Fibroblast of skin of left quadriceps (primary cell): ENCODE data around the gene SLC25A24.
A peak's percentile ranks its signal among the peaks of the same experiment; 100 is the strongest.
"Not testable (repeated sequence)": the region's sequence is repeated elsewhere in the genome, so short reads cannot be mapped to it uniquely, and the experiment has no call there.

Experiments used
- DNase-seq, 2 experiments: peaks; one replicate each; pipeline ENCODE4 v3.0.0-alpha.2; 2013; ENCODE audit warnings: low read depth in 2 of 2

The SLC25A24 gene

DNA sequence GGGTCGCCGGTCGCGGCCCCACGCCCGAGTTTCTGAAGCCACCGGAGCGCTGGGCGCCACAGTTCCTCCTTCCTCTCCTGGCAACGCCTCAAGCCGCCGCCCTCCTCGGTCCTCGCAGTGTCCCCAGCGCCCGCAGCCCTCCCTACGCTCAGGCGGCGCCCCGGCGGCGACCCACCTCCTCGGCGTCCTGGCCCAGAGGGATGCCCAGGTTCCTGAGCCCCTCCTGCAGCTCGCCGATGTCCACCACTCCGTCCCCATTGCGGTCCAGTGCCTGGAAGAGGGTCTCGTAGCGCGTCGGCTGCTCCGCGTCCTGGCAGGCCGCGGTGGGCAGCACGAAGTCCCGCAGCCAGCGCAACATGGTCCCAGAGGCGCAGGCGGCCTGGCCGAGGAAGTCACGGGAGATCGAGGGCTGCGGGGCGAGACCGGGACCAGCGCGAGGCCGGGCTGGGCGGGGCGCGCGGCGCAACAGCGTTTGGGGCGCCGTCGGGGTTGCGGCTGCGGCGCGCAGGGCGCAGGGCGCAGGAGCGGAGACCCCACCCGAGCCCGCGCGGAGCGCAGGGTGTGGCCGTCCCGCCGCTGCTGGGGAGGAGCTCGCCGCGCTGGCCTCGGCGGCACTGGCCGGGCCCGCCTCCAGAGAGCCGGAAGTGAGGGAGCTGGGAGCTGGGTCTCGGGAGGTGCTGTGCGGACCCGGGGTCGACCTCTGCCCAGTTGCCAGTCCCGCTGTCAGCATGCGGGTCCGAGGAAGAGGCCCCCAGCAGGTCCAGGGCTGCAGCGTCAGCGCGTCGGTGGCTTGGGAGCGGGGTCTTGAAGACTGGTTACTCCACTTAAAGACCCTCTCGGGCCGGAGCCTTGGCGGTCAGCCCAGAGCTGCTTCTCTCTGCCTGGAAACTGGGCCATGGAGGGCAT is at the start of gene SLC25A24:
Gene SLC25A24 (minus strand): TSS at position 563 of the 906 bp plus-strand sequence. CDS start 205 bp downstream, at position 358.
- peak; percentile 46 to 57 for DNase-seq

DNA sequence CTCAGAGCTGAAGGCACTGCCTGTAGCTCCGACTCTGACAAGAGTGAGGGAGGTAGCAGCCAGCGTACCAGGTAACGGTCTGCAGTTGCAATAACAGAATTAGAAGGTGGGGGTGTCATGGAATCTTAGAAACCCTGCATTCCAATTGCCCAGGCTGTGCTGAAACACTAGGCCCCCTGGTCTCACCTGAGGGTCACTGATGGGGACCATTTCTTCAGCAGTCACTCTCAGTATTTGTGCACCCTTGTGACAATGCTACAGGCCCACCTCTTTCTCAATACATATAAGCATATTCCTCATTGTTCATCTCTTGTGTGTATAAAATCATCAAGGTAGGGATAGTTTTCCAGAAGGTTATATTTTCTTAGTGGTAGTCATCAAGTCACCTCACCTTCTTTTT is 43.8 kb upstream of the SLC25A24 start, which contains the start of gene NBPF4:
Gene NBPF4 (minus strand): TSS at position 101 of the 400 bp plus-strand sequence. CDS start 315 bp downstream, outside the sequence.
- not testable (repeated sequence) for DNase-seq

DNA sequence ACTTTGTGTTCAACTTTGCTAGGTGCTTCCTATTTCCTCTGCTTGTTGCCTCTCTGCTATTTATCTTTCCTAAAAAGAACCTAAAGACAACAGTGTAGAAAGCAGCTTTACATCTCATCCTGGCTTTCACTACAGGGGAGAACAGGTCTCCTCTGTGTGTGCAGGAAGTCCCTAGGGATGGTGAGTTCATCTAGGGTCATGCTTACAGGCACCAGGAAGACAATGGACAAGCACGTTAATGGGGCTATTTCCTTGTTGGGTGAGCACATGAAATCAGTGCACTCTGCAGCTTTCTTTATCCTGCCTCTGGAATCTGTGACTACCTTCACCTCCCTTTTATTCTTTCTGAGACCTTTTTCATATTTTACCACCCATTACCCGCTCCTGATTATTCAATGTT is 39.3 kb upstream of the SLC25A24 start:
- DNase-seq: not testable (repeated sequence)

DNA sequence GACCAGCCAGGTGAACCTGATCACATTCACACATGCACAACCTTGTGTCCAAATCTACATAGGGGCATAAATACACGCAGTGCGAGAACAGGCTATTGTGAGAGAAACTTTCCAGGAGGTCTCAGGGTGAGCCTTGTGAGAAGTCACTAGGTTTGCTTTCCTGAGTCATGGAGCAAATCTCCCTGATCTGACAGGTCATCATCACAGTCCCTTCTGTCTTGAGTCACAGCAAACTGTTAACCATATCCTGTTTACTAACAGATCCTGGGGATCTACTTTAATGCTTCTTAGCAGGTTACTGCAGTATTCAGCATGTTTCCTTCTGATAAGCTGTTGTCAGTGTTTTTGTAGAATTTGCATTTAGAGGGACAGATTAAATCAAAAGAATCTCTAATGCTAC is 35.2 kb upstream of the SLC25A24 start:
- not testable (repeated sequence) for DNase-seq

DNA sequence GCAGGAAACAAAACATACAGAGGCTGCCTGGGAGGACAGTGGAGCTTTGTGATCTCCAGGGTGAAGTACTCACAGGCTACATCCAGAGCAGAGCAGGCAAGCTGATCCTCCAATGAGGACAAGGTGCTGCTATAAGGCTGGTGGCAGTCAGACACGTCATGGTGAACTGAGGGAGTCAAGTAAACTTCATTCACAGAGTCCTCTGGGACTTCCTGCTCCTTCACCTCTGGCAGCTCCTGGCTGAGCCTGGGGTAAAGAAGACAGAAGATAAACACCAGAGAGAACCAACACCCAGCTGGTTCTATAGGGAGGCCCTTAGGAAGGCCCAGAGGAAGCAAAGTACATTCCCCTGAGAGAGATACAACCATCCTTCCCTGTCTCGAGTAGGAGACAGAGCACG is 32.0 kb upstream of the SLC25A24 start:
- DNase-seq: not testable (repeated sequence)

DNA sequence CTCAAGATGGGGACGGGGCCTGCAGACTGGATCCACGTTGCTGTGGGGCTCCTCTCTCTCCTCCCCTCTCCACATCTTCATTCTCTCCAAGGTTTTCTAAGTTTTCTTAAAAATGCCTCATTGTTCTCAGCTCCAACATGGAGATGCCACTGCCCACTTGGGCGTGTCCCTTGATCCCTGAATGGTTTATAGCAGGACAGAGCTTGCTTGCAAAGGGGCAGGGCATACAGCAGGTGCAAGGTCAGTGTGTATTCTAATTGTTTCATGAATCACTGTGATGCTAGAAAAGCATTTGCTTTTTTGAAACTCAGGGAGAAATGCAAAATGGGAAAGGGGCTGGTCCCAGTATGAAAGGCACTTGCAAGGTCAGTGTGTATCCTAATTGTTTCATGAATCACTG is 29.8 kb upstream of the SLC25A24 start:
- DNase-seq: not testable (repeated sequence)

DNA sequence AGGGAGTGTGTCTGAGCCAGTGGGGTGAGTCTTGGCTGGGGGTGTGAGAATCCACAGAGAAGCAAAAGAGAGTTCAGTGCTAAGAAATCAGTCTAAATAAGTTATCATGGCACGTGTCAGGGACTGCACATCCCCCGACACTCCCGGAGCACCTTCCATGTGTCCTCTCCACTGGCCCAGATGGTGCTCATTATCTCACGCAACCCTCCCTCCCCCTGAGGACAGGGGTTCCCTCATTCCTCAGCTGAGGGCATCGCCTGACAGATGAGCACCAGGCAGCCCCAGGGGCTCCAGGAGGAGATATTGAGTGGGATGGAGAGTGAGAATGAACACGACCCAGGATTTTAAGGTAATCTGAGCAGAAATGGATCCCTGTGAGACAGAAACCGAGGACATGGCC is 27.6 kb upstream of the SLC25A24 start:
- not testable (repeated sequence) for DNase-seq

DNA sequence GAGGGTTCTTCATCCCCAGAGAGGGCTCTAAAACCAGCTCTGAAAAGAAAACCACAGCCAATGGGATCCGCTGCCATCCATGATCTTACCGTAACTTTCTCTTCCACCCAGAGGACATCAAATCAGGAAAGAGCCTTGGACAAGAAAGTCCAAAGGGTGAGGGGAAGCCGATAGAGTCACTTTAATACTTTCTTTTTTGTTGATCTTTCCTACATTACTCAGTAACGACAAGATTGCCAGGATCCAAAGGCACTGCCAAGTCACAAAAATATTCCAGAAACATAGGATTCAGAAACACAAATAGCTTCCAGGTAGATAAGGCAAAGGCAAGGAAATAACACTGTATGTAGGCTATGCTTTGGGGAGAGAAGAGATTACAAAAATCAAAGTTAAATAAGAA is 26.7 kb upstream of the SLC25A24 start:
- not testable (repeated sequence) for DNase-seq

DNA sequence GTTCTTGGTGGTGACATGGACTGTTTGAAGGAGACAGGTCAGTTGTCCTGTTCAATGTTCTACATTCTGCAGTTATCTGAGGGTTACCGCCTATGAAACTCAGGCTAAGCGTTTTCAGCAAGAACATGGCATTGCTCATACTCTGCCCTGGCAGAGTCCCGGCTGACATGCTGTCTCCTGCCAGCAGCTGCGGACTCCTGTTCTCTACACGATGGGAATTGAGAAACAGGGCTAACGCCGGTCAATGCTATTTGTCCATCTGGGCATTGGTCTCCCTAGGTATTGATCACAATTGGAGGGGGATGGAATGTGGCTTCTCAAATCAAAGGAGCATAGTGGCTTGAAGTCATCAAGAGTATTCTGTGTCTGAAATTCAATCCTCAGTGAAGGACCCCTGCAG is 23.1 kb upstream of the SLC25A24 start:
- not testable (repeated sequence) for DNase-seq

DNA sequence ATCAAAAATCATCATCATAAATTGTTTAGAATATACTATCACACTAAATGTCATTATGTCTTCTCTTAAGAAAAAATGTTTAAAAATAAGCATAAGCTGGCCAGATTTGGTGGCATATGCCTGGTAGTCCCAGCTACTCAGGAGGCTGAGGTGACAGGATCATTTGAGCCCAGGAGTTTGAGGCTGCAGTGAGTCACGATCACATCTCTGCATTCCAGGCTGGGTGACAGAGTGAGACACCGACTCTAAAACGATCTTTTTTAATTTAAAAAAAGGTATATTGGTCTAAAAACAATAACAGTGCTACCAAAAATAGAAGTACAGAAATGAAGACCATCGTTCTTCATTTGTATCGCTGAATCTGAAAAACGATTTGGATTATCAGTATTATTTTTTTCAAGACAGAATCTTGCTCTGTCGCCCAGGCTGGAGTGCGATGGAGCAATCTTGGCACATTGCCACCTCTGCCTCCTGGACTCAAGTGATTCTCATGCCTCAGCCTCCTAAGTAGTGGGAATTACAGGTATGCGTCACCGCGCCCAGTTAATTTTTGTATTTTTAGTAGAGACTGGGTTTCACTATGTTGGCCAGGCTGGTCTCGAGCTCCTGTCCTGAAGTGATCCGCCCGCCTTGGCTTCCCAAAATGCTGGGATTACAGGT is 17.5 kb upstream of the SLC25A24 start:
- DNase-seq: not testable (repeated sequence)

DNA sequence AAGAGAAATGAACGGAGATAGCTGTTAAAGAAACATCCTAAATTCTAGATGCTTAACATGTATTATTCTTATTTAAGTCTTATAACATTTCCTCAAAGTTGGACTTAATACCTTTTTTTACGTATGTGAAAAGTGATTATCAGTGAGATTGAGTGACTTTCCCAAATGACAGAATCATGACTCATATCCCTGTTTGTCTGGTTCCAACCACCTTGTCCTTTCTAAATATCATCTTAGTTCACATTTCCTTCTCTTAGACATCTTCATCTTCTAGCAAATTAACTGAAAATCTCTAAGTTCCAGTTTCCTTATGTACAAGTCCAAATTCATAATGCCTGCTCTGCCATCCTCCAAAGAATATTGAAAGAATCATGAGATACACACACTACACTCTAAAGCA is 16.9 kb upstream of the SLC25A24 start:
- DNase-seq: not testable (repeated sequence)

DNA sequence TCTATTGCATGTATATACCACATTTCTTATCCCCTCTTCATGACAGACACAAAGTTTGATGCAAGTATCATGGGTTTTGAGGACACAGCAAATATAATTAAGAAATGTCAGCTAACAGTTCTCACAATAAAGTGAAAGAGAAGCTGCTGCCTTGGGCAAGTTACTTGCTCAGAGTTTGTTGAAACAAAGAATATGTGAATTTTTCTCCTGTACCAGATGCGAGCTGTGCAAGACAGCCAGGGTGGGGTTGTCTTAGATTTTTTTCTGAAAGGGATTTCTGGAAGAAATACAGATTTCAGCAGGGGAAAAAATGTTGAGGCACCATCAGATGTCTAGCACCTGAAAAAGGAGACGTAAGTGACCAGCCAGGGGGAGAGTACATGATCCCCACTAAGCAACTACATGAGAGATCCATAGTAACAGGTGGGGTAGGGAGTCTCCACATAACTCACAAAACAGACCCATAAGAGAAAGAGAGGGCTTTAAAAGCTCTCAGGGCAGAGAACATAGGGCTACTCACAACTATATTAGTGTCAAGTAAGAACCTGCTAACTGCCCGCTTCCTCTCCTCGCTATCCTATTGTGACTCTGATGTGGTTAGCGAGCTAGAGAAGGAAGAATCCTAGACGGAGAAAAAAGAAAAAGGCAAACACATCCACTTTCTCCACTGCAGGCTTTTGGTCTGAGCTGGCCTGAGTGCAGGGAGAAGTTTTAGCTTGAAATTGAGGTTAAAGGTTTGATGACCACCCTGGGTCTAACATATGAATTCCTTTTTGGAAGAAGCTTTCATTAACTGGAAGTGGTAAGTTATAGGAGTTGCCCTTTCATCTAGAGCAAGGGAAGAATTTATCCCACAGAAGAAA is 16.1 kb upstream of the SLC25A24 start:
- not testable (repeated sequence) for DNase-seq

DNA sequence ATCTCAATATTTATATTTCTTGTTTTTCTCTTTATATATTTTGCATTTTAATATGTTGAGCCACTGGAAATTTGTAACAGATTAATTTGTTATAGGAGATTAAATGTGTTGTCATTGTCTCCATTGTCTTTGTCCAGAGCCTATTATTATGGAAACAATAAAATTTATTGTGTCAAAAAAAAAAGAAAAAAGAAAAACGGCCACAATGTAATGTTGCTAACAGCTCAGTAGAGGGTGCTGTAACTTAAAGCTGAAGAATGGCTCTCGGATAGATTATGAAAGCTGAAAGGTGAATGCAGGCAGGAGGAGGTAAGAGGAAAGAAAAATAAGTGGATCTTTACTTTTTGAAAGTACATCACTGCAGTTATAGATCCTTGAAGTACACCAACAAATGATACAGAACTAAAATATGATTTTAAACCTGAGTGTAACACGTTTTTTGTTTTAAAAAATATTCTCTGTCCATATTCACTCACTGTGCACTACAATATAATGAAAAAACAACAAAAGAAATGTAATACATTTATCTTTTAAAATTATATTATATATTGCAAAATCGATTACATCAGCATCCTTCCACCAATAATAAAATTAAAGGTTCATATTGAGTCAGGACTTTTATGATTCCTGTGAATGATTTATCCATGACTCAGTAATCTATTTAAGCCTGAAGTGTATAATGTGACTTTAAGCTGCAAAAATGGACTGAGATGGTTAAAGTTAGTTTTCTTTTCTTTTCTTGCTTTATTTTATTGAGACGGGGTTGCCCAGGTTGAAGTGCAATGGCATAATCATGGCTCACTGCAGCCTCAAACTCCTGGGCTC is 14.7 kb upstream of the SLC25A24 start:
- not testable (repeated sequence) for DNase-seq

DNA sequence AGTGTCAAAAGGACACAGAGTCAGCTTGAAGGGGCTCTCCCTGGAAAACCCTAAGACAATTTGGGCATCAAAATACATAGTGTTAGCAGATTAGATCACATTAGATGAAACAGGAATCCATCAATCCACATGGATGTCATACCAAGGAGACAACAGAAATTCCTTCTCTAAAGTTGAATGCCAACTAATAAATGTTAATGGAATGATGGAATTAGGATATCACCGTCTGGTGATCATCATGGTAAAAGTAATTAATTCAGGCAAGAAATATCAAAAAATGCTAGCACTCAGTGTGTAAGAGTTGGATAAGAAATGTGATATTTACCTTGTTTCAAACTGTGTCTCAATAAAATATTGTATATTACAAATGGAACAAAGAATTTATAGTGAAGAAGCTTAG is 10.9 kb upstream of the SLC25A24 start:
- DNase-seq: no peak

DNA sequence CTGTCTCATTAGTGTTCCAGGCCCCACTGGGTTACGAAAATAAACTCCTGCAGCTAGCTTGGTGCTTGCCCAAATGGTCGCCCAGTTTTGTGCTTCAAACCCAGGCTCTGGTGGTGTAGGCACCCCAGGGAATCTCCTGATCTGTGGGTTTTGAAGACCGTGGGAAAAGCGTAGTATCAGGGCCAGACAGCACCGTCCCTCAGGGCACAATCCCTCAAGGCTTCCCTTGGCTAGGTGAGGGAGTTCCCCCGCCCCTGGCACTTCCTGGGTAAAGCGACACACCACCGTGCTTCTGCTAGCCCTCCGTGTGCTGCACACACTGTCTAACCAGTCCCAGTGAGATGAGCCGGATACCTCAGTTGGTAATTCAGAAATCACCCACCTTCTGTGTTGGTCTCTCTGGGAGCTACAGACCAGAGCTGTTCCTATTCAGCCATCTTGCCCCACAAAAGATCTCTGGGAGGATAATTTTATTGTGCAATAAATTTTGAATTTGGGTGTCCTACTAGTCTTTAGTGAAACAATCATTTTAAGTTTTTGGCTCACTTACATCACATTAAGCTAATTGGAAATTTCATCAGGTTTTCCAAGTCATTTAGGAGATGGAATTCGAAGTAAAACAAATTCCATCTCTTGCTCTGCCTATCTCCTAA is 9.4 kb upstream of the SLC25A24 start:
- DNase-seq: no peak

DNA sequence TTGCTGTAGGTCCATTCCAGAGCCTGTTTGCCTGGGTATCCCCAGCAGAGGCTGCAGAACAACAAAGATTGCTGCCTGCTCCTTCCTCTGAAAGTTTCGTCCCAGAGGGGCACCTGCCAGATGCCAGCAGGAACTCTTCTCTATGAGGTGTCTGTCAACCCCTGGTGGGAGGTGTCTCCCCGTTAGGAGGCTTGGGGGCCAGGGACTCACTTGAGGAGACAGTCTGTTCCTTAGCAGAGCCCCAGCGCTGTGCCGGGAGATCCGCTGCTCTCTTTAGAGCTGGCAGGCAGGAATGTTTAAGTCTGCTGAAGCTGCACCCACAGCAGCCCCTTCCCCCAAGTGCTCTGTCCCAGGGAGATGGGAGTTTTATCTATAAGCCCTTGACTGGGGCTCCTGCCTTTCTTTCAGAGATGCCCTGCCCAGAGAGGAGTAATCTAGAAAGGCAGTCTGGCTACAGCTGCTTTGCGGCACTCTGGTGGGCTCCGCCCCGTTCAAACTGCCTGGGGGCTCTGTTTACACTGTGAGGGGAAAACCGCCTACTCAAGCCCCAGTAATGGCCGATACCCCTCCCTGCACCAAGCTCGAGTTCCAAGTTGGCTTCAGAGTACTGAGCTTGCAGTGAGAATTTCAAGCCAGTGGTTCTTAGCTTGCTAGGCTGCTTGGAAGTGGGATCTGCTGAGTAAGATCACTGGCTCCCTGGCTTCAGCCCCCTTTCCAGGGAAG is 8.7 kb upstream of the SLC25A24 start:
- DNase-seq: no peak

DNA sequence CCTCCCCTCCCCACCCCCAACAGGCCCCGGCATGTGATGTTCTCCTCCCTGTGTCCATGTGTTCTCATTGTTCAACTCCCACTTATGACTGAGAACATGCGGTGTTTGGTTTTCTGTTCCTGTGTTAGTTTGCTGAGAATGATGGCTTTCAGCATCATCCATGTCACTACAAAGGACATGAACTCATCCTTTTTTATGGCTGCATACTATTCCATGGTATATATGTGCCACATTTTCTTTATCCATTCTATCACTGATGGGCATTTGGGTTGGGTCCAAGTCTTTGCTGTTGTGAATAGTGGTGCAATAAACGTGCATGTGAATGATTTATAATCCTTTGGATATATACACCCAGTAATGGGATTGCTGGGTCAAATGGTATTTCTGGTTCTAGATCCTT is 3.4 kb upstream of the SLC25A24 start:
- DNase-seq: not testable (repeated sequence)

DNA sequence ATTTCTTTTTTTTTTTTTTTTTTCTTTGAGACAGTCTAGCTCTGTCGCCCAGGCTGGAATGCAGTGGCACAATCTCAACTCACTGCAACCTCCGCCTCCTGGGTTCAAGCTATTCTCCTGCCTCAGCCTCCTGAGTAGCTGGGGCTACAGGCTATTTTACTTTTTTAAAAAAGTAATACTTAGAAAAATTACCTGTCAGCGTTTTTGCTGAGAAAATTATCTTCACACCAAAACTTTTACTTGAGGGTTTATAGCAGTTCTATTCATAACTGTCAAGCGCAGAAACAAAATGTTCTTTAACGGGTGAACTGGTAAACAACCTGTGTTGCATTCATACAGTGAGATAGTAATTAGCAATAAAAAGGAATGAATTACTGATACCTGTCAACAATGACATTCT is 1.5 kb upstream of the SLC25A24 start:
- DNase-seq: no peak

DNA sequence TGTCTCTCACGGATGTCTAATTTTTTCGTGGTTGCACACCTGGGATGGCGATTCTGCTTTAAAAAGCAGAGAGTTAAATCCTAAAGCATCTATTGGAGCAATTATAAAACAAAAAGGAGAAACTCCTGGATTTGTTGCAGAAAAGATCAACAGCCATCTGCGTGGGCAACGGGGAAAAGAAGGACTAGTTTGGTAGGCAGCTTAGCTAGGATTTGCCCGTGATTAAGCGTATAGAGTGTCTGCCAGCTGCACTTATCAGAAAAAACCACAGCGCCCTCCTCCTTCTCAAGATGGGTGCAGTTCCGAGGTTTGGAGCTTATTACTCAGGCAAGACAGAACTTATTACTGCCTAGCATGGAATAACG is 526 bp upstream of the SLC25A24 start:
- DNase-seq: peak; percentile 18 to 26

DNA sequence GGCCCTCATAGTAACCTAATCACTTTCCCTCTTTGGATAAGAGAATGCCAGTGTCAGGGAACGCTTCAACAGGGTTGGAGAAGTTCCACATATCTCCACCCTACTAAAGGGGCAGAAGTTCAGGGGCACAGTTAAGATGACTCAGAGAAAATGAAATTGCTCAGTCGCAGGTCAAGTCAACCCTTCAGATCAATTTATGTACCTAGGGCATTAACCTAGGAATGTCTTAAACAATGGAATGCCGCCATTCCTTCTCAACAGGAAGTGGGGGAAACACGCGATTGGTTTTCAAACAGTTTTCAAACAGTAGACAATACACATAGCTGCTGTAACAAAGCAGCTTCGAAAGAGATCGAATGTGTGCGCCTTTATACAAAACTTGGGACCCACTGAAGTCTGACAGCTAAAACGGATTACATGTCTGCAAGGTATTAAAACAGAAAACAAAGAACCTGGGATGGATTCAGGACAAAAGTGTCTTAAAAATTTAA is 897 bp downstream of the SLC25A24 start:
- peak; percentile 16 to 21 for DNase-seq
